ENCODE measurements around the gene EPS8L1.

The EPS8L1 gene

DNA sequence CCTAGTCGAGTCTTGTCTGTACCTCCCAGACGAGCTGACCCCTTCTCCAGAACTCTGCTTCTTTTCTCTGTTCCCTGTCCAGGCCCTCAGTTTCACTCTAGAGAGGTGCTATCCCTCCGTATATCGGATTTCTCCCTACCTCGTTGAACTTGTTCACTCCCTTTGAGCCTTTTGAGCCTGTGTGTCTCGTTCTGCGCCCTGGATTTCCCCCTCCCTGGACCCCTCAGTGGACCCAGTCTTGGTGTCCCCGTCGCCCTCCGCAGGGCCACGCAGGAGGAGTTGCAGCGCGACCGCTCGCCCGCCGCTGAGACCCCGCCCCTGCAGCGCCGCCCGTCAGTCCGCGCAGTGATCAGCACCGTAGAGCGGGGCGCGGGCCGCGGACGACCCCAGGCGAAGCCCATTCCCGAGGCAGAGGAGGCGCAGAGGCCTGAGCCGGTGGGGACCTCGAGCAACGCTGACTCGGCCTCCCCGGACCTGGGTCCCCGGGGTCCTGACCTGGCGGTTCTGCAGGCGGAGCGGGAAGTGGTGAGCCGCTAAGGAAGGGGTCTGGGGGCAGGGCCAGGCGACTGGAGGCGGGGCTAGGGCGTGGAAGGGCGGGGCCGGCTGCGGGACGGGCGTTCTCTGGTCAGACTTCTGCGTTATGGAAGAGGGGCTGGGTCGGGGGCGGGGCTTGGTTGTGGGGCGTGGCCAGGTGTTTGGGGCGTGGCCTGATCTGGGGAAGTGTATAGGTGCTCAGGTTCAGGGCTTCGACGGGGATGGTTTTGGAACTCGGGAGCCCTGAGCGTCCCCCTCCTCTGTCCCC, 5.5 kb downstream of the EPS8L1 start:
- no peak for TF ChIP-seq POLR2A (IDR thresholded peaks at IDR 0.05; ENCODE audit: low read length)
- TF ChIP-seq GATA1 (IDR thresholded peaks at IDR 0.05; ENCODE audit: low read depth, low read length) = no peak
- peak; percentile 81 to 84 for DNase-seq

GRCh38 chr19:55081770-55082019, 6.0 kb downstream of the EPS8L1 start:
- no peak for TF ChIP-seq POLR2A (IDR thresholded peaks at IDR 0.05; ENCODE audit: low read length)
- no peak for TF ChIP-seq GATA1 (IDR thresholded peaks at IDR 0.05; ENCODE audit: low read depth, low read length)
- DNase-seq = no peak

GRCh38 chr19:55082020-55082851, 6.6 kb downstream of the EPS8L1 start:
- TF ChIP-seq GATA1 (IDR thresholded peaks at IDR 0.05; ENCODE audit: low read depth, low read length) (no peak), POLR2A (IDR thresholded peaks at IDR 0.05; ENCODE audit: low read length) (no peak)
- DNase-seq = peak; percentile 70 to 71

DNA sequence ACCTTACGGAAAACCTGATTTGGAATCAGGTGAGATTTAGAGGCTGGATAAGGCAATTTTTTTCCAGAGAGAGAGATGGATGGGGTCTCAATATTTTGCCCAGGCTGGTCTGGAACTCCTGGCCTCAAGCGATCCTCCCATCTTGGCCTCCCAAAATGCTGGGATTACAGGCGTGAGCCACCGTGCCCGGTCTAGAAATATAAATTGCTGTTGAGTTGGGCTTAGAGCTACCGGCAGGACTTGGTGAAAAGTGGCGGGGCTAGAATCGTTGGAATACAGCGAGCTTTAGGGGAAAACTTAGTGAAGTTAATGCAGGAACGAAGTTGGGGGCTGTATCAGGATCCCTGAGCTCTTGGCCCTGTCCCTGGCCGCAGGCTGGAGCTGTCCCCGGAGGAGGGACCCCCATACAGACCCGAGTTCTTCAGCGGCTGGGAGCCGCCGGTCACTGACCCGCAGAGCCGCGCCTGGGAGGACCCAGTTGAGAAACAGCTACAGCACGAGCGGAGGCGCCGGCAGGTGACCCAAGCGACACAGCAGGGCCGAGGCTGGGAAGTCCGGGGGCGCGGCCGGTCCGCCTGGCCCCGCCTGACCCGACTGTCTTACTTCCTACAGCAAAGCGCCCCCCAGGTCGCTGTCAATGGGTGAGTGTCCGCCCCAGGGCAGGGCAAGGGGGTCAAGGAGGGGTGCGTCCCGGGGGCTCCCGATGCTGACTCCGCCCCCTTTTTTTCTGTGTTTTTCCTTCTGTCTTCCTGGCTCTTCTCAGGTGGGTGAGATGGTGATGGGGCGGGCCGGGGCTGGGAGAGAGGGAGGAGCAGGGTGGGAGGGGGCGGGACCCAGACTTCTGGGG, 7.6 kb downstream of the EPS8L1 start:
- TF ChIP-seq GATA1 (IDR thresholded peaks at IDR 0.05; ENCODE audit: low read depth, low read length) (no peak), POLR2A (IDR thresholded peaks at IDR 0.05; ENCODE audit: low read length) (no peak)
- no peak for DNase-seq

- TF ChIP-seq POLR2A (IDR thresholded peaks at IDR 0.05; ENCODE audit: low read length) (no peak), GATA1 (IDR thresholded peaks at IDR 0.05; ENCODE audit: low read depth, low read length) (no peak)
- DNase-seq = no peak
Measured at GRCh38 chr19:55084416-55084815, 8.7 kb downstream of the EPS8L1 start.

DNA sequence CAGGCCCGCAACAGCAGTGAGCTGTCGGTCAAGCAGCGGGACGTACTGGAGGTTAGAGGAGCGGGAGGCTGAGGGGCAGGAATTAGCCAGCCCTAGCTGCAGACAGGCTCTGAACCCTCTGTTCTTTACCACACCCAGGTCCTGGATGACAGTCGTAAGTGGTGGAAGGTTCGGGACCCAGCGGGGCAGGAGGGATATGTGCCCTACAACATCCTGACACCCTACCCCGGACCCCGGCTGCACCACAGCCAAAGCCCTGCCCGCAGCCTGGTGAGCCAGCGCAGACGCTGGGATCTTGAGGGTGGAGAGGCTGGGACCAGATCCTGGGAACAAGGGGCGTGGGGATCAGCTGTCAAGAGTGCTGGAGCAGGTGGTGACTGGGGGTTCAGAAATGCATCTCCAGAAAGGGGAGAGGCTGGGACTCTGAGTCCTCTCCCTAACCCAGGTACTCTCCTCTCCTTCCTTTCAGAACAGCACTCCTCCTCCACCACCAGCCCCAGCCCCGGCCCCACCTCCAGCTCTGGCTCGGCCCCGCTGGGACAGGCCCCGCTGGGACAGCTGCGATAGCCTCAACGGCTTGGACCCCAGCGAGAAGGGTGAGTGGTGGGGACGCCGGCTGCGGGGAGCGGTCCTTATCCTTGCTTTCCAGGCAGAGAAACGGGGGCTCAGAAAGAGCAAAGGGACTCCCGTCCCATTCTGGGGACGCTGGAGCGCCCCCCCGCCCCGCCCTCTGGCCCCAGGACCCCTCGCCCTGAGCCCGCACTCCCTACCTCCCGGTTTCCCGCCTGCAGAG, 10.4 kb downstream of the EPS8L1 start:
- TF ChIP-seq GATA1 (IDR thresholded peaks at IDR 0.05; ENCODE audit: low read depth, low read length) (no peak), POLR2A (IDR thresholded peaks at IDR 0.05; ENCODE audit: low read length) (no peak)
- DNase-seq = no peak

GRCh38 chr19:55086730-55087541, 11.3 kb downstream of the EPS8L1 start:
- peak; percentile 49 to 50 for DNase-seq

GRCh38 chr19:55087542-55087901, 11.9 kb downstream of the EPS8L1 start:
- no peak for TF ChIP-seq POLR2A (IDR thresholded peaks at IDR 0.05; ENCODE audit: low read length)
- no peak for TF ChIP-seq GATA1 (IDR thresholded peaks at IDR 0.05; ENCODE audit: low read depth, low read length)
- DNase-seq = no peak

More at GRCh38 chr19:55086730-55087541, 11.3 kb downstream of the EPS8L1 start:
- TF ChIP-seq GATA1 (IDR thresholded peaks at IDR 0.05; ENCODE audit: low read depth, low read length) (no peak), POLR2A (IDR thresholded peaks at IDR 0.05; ENCODE audit: low read length) (no peak)

GRCh38 chr19:55088021-55088451, 12.4 kb downstream of the EPS8L1 start:
- DNase-seq = no peak
- TF ChIP-seq POLR2A (IDR thresholded peaks at IDR 0.05; ENCODE audit: low read length) (no peak), GATA1 (IDR thresholded peaks at IDR 0.05; ENCODE audit: low read depth, low read length) (no peak)

DNA sequence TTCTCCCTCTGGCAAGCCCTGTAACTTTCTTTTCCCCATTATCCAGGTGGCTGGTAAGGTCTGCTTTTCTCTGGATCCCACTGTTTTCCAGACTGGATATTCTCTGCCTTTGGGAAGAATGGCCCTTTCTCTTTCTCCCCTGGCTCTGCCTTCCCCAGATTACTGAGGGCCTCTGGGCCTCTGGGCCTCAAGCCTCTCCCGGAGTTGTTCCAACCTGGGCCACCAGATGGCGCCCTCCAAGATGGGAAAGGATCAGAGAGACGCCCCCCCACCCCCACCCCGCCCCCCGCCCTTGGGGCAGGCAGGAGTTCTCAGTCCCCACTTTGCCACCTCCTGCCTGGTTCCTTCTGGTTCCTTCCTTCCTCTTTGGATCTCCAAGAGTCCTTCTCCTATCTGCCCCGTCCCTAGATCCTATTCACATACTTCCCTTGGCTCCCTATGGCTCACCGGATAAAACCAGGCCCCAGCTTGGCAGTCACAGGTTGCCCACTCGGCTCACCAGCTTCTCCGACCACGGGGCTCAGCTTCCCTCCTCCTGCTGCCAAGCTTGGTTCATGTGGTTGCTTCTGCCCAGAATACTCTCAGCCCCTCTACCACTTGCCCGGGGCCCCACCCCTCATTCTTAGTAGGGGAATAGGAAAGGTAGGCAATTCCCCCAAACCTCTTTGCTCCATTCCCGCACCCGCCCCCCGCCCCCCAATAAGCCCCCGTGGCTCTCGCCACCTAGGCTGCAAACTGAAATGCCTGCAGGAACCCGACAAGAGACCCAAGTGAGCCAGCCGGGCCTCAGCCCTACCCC, 13.1 kb downstream of the EPS8L1 start:
- TF ChIP-seq POLR2A (IDR thresholded peaks at IDR 0.05; ENCODE audit: low read length) (no peak), GATA1 (IDR thresholded peaks at IDR 0.05; ENCODE audit: low read depth, low read length) (no peak)
- DNase-seq = peak; percentile 67 to 83

GRCh38 chr19:55089342-55089944, 13.8 kb downstream of the EPS8L1 start:
- DNase-seq = no peak
- TF ChIP-seq POLR2A (IDR thresholded peaks at IDR 0.05; ENCODE audit: low read length) = no peak
